Neural crest cell (in vitro differentiated cells): ENCODE measurements around the gene CNTNAP3B. TPM values are rescaled to one million over a fixed set of nuclear protein-coding genes. Genes with fewer than 3 reads are reported as not detected.

Experiments used
- total RNA-seq: library from RNA; stranded (reverse); gene quantifications from 2 replicates; pipeline ENCODE4 v1.2.1, GENCODE V29; 2021

Gene CNTNAP3B
- total RNA-seq, 1 donor from 2014 or later = 9.4 TPM

Other genes starting within 250 kb of the CNTNAP3B start
- gene SPATA31A6, start 54.2 kb upstream of the CNTNAP3B start, total RNA-seq = 0.16 TPM in 1 of 2 replicates, not detected in the other